ENCODE results near the gene NEK4.

Gene NEK4

GRCh38 chr3:52792961-52793695 lies 22.4 kb upstream of the NEK4 start:
- no peak for DNase-seq (ENCODE audit: low spot score)

- DNase-seq (ENCODE audit: low spot score) = no peak
These were observed 21.7 kb upstream of the NEK4 start for GRCh38 chr3:52792413-52792812.

- DNase-seq (ENCODE audit: low spot score) = no peak
These were observed 21.2 kb upstream of the NEK4 start for GRCh38 chr3:52791928-52792327.

- DNase-seq (ENCODE audit: low spot score) = no peak
These were observed 20.6 kb upstream of the NEK4 start for GRCh38 chr3:52791366-52791765.

GRCh38 chr3:52790741-52791140 lies 20.0 kb upstream of the NEK4 start:
- no peak for DNase-seq (ENCODE audit: low spot score)

- DNase-seq (ENCODE audit: low spot score) = no peak
These were observed 19.6 kb upstream of the NEK4 start for GRCh38 chr3:52790337-52790736.

GRCh38 chr3:52789746-52790040 lies 19.0 kb upstream of the NEK4 start:
- DNase-seq (ENCODE audit: low spot score) = no peak

- DNase-seq (ENCODE audit: low spot score) = no peak
These were observed 18.4 kb upstream of the NEK4 start for GRCh38 chr3:52788890-52789745.

- DNase-seq (ENCODE audit: low spot score) = no peak
These were observed 17.2 kb upstream of the NEK4 start for GRCh38 chr3:52787672-52788625.

- DNase-seq (ENCODE audit: low spot score) = no peak
These were observed 16.5 kb upstream of the NEK4 start for GRCh38 chr3:52787246-52787645.

- DNase-seq (ENCODE audit: low spot score) = no peak
These were observed 15.8 kb upstream of the NEK4 start for GRCh38 chr3:52786330-52787215.

GRCh38 chr3:52784931-52785590 lies 14.3 kb upstream of the NEK4 start:
- DNase-seq (ENCODE audit: low spot score) = no peak

- DNase-seq (ENCODE audit: low spot score) = no peak
These were observed 13.4 kb upstream of the NEK4 start for GRCh38 chr3:52784021-52784621.

GRCh38 chr3:52783211-52783555 lies 12.4 kb upstream of the NEK4 start:
- DNase-seq (ENCODE audit: low spot score) = no peak

GRCh38 chr3:52782412-52783210 lies 11.9 kb upstream of the NEK4 start:
- no peak for DNase-seq (ENCODE audit: low spot score)

- no peak for DNase-seq (ENCODE audit: low spot score)
These were observed 11.0 kb upstream of the NEK4 start for GRCh38 chr3:52781741-52782140.

GRCh38 chr3:52779837-52780585 lies 9.3 kb upstream of the NEK4 start:
- DNase-seq (ENCODE audit: low spot score) = no peak

- no peak for DNase-seq (ENCODE audit: low spot score)
These were observed 8.5 kb upstream of the NEK4 start for GRCh38 chr3:52779011-52779836.
